Measurements from ENCODE around the gene TLL2. TPM values are rescaled to one million over a fixed set of nuclear protein-coding genes. Genes with fewer than 3 reads are reported as not detected.

The TLL2 gene
- polyA plus RNA-seq, 3 donors, result not detected

DNA sequence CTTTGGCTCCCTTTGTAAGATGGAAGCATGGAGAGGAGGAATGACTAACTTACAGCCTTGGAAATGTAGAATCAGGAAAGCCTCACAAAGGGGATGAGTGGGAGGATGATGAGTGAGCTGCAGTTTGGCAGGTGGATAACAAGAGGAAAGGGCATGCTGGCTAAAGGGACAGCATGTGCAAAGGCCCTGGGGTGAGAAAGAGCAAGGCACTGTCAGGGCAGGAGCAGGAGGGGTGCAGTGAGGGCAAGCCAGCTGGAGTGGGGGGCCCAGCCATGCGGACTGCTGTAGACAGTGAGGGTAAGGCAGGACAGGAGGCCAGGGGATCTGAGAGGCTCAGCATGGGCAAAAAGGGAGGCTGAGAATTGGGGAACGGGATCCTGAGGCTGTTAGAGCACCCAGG, 20.5 kb downstream of the TLL2 start:
- DNase-seq, result no peak

GRCh38 chr10:96491303-96491702, 22.4 kb downstream of the TLL2 start:
- intact Hi-C loops (cut with micrococcal nuclease), result no loop called here
- Histone ChIP-seq H3K27ac (ENCODE audit: low read depth in 1 of 2, low read length in 2 of 2) (no peak overlapping the region), H2AFZ (ENCODE audit: insufficient read depth, low read depth, low read length, poor library complexity, severe bottlenecking) (no peak overlapping the region), H3K27me3 (ENCODE audit: control insufficient read depth in 2 of 2, insufficient read depth in 2 of 2, low read length in 2 of 2) (no peaks in the 10 kb centered on the region), H3K4me1 (ENCODE audit: control insufficient read depth in 1 of 2, insufficient read depth in 2 of 2, low read length in 2 of 2) (no peaks in the 10 kb centered on the region), H3K9me3 (replicated peaks in 1 of 2; ENCODE audit: control insufficient read depth in 1 of 2, insufficient read depth in 1 of 2, low read length in 2 of 2) (no peaks in the 10 kb centered on the region), H3K79me2 (ENCODE audit: insufficient read depth, low read length) (no peaks in the 10 kb centered on the region), H3K9ac (ENCODE audit: insufficient read depth, low read length, poor library complexity, severe bottlenecking) (no peak overlapping the region), H3K4me2 (replicated peaks; ENCODE audit: extremely low read depth, low read length, poor library complexity, severe bottlenecking) (no peak overlapping the region), H4K20me1 (ENCODE audit: insufficient read depth, low read length) (no peaks in the 10 kb centered on the region), H3K4me3 (replicated peaks in 1 of 3; ENCODE audit: low read depth in 2 of 3, low read length in 3 of 3) (no peak overlapping the region), H3K36me3 (replicated peaks in 1 of 2; ENCODE audit: control insufficient read depth in 1 of 2, insufficient read depth in 2 of 2, low read length in 2 of 2) (no peaks in the 10 kb centered on the region)
- Mint-ChIP-seq H3K27me3 (ENCODE audit: low read depth in 3 of 3) (peaks cover 1 to 11% (median 9%) of the 10 kb centered on the region in 3 donors), H3K4me1 (no peaks in the 10 kb centered on the region), H3K27ac (no peak overlapping the region), H3K36me3 (no peaks in the 10 kb centered on the region), H3K4me3 (no peak overlapping the region), H3K9me3 (peaks cover 0 to 3% (median 0%) of the 10 kb centered on the region in 7 donors)
- DNase-seq, result no peak
- TF ChIP-seq CTCF (IDR thresholded peaks at IDR 0.05), result no peak
- 93% methylated on average over 2 of the region's 3 CpGs for WGBS (ENCODE audit: insufficient coverage)

More for the DNA sequence above, 20.5 kb downstream of the TLL2 start:
- WGBS (ENCODE audit: insufficient coverage), result 100% methylated on average over 1 of the region's 2 CpGs
- Histone ChIP-seq H3K27ac (ENCODE audit: low read depth in 1 of 2, low read length in 2 of 2) (no peak overlapping the region), H3K27me3 (ENCODE audit: control insufficient read depth in 2 of 2, insufficient read depth in 2 of 2, low read length in 2 of 2) (no peaks in the 10 kb centered on the region), H3K79me2 (ENCODE audit: insufficient read depth, low read length) (no peaks in the 10 kb centered on the region), H3K4me2 (replicated peaks; ENCODE audit: extremely low read depth, low read length, poor library complexity, severe bottlenecking) (no peak overlapping the region), H3K9ac (ENCODE audit: insufficient read depth, low read length, poor library complexity, severe bottlenecking) (no peak overlapping the region), H3K4me1 (ENCODE audit: control insufficient read depth in 1 of 2, insufficient read depth in 2 of 2, low read length in 2 of 2) (no peaks in the 10 kb centered on the region), H3K36me3 (replicated peaks in 1 of 2; ENCODE audit: control insufficient read depth in 1 of 2, insufficient read depth in 2 of 2, low read length in 2 of 2) (no peaks in the 10 kb centered on the region), H3K9me3 (replicated peaks in 1 of 2; ENCODE audit: control insufficient read depth in 1 of 2, insufficient read depth in 1 of 2, low read length in 2 of 2) (no peaks in the 10 kb centered on the region), H4K20me1 (ENCODE audit: insufficient read depth, low read length) (no peaks in the 10 kb centered on the region), H2AFZ (ENCODE audit: insufficient read depth, low read depth, low read length, poor library complexity, severe bottlenecking) (no peak overlapping the region), H3K4me3 (replicated peaks in 1 of 3; ENCODE audit: low read depth in 2 of 3, low read length in 3 of 3) (no peak overlapping the region)
- Mint-ChIP-seq H3K27ac (peak overlapping the region in 1 of 7 donors; percentile 20), H3K4me3 (no peak overlapping the region), H3K27me3 (ENCODE audit: low read depth in 3 of 3) (peaks cover 6 to 19% (median 7%) of the 10 kb centered on the region in 3 donors), H3K4me1 (no peaks in the 10 kb centered on the region), H3K36me3 (no peaks in the 10 kb centered on the region), H3K9me3 (peaks cover 0 to 3% (median 0%) of the 10 kb centered on the region in 7 donors)
- TF ChIP-seq CTCF (IDR thresholded peaks at IDR 0.05), result no peak
- intact Hi-C loops (cut with micrococcal nuclease), result no loop called here
